HG03460 (cell line): ENCODE results near the gene UBE2L3.
"Not testable (repeated sequence)": the region's sequence is repeated elsewhere in the genome, so short reads cannot be mapped to it uniquely, and the experiment has no call there.

Source experiments
- ATAC-seq: cut with Tn5 transposase; IDR thresholded peaks from one replicate; pipeline ENCODE4 v1.9.1; 2021; ENCODE audit not compliant: unreplicated experiment

The UBE2L3 gene

DNA sequence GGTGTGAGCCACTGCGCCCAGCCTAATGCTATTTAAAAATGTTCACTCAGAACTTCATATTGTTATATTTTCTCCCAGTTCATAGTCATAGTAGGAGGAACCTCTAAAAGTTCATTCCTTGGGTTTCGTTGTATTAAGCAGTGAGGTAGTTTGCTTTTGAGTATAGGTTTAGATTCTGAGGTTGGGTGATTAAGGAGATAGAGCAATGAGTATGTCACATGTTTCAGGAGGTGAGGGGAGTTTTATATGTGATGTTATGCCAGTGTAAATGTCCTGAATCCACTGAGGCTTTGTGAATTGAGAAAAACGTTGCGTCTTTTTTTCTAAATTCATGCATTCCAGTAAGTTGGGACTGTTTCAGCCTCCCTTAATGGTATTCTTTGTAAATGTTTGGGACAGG, 4.2 kb downstream of the UBE2L3 start:
- no peak for ATAC-seq

DNA sequence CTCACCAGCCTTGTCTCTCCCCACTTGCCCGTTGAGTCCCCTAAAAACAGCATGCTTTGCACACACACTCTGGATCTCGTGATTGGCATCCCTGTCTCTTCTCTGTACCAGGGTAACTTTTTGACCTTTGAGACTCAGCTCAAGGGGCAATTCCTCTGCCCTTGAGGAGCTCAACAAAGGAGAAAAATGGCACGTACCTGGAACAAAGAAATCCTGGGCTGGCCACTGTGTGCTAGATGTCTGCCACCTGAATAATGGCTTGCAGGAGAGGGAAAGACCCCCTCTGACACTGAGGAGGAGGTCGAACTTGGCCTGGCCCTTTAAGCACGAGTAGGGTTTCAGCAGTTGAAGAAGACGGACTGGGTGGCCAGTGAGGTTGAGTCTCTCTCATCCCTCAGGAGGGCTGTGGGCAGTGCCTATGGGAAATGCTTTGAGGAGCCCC, 5.8 kb downstream of the UBE2L3 start:
- ATAC-seq: no peak

DNA sequence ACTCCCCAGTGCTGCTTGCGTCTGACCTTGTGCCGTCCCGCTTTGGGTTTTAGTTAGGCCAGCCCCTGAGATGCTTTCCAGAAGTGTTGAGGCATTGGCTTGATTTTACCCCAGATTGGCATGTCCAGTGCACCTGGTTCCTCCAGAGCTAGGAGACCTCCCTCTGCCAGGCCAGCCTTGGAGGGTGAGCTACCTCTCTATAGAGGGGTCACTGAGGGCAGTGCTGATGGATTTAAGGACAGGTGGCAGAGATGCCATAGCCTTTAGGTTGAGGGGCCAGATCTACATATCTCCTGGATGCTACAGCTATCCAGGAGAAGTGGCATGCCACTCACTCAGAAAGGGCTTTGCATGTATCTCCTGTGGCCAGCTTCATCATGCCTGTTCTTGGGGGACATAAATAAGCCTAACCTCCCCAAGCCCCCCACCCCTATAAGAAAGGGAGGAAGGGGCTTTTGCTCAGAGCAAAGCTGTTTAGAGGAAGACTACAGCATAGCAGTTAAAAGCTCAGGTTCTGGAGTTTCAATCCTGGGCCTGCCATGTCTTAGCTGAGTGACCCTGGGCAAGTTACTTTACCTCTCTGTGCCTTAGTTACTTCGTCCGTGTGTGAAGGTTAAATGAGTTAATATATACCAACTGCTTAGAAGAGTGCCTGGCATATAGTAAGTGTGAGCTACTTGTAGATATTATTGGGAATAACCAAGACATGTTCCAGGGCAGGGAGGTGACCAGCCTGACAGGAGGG, 6.4 kb downstream of the UBE2L3 start:
- ATAC-seq: no peak

DNA sequence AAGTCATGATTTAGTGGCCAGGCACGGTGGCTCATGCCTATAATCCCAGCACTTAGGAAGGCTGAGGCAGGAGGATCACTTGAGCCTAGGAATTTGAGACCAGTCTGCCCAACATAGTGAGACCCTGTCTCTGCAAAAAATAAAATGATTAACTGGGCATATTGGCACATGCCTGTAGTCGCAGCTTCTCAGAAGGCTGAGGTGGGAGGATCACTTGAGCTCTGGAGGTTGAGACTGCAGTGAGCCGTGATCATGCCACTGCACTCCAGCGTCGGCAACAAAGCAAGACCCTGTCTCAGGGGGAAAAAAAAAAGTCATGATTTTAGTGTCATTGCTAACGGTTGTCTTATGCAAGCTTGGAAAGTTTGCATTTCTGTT, 11.9 kb downstream of the UBE2L3 start:
- ATAC-seq: no peak

DNA sequence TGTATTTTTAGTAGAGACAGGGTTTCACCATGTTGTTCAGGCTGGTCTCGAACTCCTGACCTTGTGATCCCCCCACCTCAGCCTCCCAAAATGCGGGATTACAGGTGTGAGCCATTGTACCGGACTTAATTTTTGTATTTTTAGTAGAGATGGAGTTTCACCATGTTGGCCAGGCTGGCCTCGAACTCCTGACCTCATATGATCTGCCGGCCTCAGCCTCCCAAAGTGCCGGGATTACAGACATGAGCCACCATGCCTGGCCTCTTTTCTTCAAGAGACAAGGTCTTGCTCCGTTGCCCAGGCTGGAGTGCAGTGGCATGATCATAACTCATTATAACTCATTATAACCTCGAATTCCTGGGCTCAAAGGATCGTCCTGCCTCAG, 13.1 kb downstream of the UBE2L3 start:
- not testable (repeated sequence) for ATAC-seq

DNA sequence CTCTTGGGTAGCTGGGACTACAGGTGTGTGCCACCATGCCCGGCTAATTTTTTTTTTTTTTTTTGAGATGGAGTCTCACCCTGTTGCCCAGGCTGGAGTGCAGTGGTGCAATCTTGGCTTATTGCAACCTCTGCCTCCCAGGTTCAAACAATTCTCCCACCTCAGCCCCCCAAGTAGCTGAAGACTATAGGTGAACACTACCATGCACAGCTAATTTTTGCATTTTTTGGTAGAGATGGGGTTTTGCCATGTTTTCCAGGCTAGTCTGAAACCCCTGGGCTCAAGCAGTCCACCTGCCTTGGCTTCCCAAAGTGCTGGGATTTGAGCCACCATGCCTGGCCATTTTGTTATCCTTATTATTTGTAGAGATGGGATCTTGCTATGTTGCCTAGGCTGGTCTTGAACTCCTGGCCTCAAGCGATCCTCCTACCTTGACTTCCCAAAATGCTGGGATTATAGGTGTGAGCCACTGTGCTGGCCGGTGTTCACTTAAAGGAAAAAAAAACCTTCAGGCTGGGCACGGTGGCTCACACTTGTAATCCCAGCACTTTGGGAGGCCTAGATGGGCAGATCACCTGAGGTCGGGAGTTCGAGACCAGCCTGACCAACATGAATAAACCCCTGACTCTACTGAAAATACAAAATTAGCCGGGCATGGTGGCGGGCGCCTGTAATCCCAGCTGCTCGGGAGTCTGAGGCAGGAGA, 13.6 kb downstream of the UBE2L3 start:
- ATAC-seq: not testable (repeated sequence)

DNA sequence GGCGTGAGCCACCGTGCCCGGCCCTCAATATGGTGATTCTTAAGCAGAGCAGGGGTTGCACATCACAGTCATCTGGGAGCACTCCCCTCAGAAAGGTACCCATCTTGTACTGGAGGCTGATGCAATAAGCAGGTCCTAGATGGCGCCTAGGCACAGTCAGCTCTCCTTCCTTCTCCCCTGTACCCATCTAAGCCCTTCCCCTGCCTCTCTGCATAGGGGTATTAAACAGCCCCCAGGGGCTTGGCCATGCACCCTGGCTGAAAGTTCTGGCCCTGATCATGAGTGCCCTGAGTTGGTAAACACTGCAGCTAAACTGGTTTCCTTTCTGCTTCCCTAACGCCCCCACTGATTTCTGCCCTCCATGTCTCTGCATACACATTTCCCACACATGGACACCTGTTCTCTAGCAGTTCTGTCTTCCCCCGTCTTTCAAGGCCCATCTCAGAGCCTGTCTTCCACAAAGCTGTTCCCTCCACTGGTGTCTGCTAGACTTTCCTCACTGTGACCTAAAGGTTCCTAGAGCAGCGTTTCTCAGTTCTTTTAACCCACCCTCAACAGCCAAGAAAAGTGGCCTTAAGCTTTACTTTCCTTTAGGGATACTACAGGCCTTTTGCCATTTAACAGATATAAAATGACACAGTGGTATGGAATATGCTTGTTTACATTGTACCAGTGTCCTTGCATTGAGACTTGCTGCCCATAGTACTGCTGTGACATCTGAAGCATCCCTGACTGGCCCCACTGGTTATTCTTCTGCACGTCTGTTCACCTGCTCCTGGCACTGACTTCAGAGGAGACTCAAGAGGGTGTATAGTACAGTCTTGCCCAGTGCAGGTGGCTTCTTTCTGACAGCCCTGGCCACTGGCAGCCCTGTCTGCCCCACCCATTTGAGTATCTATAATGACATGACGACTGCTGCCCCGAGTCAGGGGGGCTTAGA, 15.6 kb downstream of the UBE2L3 start:
- ATAC-seq: no peak

DNA sequence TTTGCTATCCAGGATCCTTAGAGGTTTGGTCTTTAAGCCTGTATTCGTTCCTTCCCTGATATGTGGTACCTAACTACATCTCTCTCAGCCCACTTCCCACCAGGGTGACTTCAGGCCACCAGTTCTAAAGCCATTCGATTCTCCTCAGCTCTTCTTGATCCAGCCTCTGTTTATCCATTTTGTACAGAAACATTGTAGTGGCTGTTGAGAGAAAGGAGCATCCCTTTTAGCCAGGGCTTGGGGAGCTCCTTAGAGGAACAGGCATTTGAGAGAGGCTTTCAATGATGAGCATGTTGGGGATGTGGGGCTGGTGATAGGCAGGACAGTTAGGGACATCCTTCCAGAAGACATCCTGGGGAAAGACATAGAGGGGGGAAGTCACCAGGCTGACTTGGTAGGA, 17.9 kb downstream of the UBE2L3 start:
- ATAC-seq: no peak

DNA sequence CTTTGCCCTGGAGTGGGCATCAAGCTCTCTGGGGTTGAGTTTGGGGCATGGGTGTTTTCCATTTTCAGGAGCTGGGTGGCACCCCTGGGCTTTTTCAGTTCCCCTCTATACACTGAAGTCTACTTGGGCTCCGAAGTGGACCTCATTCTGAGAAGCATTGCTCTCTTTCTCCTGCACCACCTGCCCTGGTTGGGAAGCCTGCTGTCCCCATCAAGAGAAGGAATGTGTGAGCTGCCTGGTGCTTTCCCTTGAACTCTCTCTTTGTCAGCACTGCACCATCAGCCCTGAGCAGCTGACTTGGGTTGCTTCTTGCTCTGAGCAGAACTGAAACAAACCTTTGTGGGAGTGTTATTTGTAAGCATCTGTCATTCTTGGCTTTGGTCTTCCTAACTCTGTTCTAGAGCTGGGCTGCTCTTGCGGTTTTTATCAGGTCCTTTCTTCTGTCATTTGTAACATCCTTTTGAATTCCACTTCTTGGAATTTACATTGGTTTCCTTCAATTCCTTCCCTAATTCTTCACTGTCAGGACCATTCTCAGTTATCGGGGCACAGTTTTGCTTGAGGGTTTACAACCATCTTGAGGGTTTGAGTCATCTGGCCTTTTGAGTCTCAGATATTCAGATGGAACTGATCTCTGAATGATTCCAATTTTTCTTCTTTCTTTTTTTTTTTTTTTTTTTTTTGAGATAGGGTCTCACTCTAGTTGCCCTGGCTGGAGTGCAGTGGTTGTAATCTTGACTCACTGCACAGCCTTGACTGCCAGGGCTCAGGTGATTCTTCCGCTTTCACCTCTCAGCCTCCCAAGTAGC, 20.5 kb downstream of the UBE2L3 start:
- peak; percentile 80 for ATAC-seq

DNA sequence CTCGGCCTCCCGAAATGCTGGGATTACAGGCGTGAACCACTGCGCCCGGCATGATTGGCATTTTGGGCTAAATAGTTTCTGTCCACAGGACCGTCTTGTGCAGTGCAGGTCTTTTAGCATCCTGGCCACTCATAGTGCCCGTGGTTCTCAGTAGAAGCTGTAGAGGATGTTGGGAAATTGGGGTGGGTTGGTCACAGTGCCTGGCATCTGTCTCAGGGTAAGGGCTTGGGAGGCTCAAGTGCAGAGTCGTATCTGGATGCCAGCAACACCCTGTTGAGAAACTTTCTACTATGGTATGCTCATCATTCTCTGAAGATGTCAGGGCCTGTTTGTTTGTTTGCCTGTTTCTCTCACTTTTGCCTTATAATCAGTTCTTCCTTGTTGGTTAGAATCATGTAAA, 21.9 kb downstream of the UBE2L3 start:
- ATAC-seq: no peak

DNA sequence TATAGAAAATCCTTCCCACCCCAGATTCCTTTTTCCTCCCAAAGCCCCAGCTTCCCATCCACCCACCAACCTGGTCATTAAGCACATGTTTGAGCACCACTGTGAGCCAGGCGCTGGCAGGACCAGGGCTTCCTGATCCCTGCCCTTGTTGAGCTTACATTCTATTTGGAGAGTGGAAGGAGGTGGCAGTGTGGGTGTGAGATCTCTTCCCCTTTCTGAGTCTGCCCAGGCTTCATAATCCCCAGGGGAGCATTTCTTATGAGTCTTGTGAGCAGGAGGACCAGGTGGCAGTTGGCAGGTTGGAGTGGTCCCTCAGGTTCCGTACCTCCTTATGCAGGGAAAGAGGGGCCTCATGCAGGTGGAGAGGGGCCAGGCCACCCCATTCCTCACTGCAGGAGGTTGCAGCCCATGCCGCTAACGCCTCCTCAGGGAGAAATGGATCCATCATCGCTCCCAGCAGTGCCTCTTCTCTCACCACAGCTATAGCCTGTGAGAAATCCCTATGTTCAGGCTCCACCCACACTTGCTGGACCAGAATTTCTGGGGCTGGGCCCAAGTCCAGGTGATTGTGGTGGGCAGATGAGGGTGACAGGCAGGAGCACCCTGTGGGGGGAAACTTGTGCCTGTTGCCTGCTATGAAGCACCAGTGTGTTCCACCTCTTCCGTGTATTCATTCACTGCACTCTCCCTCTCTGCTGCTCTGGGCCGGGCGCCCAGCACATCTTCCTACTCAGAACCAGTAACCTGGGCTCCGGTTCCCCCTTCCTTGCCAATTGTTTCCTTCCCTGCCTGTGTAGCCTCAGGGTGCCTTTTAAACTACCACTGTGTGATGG, 23.5 kb downstream of the UBE2L3 start:
- no peak for ATAC-seq

DNA sequence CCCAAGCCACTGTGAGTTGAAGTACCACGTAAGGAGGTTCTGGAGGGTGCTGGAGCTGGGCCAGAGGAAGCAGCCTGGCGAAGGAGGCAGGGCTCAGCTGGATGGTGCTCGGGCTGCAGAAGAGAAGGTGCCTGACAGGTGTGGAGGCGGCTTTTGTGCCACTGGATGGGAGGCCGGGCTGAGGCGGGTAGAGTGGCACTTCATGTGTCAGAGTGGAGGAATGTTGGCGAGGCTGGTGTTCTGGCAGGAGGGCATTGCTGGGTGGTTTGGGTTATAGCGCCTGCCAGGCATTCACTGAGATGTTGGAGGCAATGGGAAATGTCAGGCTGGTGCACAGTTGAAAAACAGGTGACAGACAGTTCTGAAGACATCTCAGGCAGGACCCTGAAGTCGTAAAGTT, 24.2 kb downstream of the UBE2L3 start:
- no peak for ATAC-seq

DNA sequence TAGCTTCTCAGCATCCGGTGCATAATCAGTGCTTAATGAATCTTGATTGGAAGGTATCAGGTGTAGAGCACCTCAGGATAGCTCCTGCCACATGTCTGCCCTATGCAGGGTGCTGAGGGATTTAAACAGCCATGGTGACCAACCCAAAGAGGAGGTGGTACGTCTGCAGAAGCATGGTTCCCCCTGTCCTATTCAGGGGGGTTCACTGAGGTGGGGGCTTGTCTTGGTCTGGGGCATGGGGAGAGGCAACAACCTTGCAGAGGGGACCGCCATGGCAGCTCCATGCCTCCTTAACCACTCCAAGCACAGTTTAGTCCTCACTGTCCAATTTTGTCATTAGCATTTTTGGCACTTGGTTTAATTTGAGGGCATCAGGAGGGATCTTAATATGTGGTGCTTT, 24.9 kb downstream of the UBE2L3 start:
- ATAC-seq: no peak

DNA sequence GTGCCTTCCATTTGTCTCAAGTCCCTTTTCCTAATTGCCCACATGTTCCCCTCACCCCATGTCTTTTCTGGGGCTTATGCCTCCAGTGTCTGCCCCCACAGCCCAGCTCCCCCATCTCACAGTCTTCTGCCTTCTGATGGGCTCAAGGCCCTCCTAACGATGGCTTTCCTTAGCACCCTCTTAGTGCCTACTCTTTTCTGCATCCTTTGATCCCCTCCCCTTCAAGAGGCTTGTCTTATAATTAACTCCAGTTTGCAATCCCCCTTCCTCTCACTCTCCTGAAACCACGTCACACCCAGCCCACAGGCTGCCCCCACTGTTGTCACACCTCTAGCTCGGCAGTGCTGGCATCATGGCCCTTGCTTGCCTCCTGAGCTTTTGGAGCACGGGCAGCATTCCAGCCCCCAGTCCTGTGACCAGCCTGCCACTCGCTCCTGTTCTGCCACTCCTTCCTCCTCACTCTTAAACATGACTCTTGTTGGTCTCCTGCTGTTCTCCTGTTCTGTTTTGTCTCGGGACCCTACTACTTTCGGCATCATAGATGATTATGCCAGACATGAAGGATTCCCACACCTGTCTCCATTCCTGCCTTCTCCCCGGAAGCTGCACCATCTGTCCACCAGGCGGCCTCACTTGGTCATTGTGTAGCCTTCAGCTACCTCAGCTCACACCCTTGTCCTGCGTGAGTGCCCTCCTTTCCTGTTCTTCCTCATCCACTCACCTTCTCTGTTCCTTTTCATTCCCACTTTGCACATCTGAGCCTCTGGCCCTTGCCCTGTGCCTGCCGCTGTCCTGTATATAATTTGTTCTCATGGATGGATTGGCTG, 26.1 kb downstream of the UBE2L3 start:
- no peak for ATAC-seq

DNA sequence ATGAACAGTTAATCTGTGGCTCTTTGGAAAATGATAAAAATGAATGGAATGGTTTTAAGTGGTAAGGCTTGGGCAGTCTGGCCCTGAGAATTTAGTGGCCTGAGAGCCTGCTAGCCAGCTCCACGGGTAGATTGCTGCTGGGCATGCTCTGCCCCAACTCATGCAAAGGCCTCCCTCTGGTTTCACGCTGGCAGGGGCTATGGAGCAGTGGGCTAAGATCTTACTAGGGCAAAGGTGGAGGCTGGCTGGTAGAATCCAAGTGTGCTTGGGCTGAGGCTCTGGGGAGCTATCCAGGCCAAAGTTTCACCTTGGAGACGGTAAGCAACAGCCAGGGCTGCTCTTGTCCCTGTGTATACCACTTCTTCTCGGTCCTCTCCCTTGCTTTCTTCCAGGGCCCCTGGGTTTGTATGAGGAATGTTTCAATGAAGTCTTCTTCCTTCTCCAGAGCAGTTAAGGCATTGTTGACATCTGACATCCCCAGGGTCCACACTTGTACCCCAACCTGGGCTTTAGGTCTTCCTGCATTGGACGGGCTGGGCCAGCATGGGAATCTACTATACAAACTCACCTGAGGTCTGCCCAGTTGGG, 27.4 kb downstream of the UBE2L3 start:
- ATAC-seq: no peak

DNA sequence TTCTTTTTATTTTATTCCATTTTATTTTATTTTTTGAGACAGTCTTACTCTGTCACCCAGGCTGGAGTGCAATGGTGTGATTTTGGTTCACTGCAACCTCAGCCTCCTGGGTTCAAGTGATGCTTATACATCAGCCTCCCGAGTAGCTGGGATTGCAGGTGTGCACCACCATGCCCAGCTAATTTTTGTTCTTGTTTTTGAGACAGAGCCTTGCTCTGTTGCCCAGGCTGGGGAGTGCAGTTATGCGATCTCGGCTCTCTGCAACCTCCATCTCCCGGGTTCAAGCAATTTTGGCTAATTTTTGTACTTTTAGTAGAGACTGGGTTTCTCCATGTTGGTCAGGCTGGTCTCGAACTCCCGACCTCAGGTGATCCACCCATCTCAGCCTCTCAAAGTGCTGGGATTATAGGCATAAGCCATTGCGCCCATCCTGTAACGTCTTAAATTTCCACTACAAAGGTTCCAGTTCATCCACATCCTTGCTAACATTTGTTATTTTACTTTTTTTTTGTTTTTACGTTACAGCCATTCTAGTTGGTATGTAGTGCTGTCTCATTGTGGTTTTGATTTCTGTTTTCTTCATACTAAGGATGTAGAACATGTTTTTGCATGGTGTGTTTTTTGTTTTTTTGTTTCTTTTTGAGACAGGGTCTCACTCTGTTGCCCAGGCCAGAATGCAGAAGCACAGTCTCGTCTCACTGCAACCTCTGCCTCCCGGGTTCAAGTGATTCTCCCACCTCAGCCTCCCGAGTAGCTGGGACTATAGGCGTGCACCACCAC, 29.0 kb downstream of the UBE2L3 start:
- not testable (repeated sequence) for ATAC-seq

DNA sequence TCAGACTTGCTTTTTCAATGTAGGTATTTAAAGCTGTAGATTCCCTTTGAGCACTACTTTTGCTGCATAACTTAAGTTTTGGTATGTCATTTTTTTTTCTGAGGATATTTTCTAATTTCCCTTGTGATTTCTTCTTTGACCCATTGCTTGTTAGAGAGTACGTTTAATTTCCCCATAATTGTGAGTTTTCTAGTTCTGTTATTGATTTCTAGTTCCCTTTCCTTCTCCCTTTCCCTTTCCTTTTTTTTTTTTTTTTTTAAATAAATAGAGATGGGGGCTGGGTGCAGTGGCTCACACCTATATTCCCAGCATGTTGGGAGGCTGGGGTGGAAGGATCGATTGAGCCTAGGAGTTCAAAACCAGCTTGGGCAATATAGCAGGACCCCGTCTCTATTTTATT, 30.8 kb downstream of the UBE2L3 start:
- no peak for ATAC-seq
